ENCODE results near the gene DDT.
"Not testable (repeated sequence)": the region's sequence is repeated elsewhere in the genome, so short reads cannot be mapped to it uniquely, and the experiment has no call there.

DDT gene

DNA sequence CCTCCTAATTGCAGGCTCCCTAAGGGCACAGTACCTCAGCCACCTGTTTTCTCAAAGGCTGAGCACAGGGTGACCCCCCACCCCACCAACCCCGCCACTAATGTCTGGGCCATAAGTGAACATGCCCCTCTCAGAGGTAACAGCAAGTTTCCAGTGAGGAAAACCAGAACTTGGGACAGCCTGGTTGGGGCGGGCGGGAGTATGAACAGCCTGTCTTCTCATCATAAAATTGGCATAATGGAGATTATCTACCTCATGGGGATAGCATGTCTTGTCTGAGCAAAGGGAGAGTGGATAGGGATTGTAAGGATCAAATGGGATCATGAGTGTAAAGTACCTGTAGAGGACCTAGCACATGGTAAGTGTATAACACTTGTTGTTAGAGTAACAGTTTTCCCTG, 2.3 kb downstream of the DDT start:
- DNase-seq (ENCODE audit: low read depth in 1 of 2, low spot score in 1 of 2); in situ Hi-C loops (cut with HindIII; ENCODE audit: low pct_unique_long_range_greater_than_20kb, low sequenced_read_pairs): not testable (repeated sequence)

DNA sequence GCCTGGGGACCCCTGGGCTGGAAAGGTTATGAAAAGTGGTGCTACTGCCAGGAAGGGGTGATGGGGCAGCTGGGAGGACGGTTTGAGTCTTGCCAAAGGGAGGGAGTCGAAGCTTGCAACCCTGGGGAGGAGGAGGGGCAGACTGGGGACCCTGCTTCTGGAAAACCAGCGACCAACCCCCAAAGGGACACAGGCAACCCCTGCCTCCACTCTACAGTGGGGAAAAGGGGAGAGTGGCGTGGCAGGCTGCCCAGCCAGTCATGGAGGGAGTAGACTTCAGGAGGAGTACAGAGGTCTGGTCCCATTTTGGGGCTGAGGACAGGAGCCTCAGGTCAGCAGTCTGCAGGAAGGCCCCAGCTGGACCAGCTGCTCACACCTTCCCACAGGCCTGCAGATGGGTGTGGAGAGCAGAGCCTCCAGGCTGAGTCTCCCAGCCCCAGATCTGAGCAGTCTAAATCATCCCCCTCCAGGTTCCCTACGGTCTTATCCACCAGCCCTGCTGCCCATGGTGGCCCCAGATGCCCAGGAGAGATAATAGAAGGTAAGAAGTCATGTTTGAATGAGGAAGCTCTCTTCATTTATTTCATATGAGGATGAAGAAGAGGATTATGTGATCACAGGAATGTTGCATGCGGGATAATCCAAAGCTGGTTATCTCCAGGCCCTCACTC, 3.3 kb downstream of the DDT start:
- DNase-seq (ENCODE audit: low read depth in 1 of 2, low spot score in 1 of 2): no peak
- in situ Hi-C loops (cut with HindIII; ENCODE audit: low pct_unique_long_range_greater_than_20kb, low sequenced_read_pairs): no loop called here
- TF ChIP-seq JUND (IDR thresholded peaks at IDR 0.05; ENCODE audit: low read depth): no peak

DNA sequence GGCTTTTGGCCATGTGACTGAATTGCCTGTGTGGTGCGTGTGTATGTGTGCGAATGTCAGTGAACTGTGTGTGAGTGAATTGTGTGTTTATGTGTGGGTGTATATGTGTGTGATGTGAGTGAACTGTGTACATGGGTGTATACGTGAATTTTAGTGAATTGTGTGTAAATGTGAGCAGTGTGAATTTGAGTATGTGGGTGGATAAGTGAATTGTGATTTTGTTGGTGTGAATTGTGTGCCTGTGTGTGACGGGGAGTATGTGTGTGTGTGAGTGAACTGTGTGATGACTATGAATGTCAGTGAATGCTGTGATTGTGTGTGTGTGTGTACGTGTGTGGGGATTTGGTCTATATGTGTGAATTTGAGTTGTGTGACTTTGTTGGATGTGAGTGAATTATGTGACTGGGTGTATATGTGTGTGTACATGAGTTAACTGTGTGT, 4.0 kb downstream of the DDT start:
- in situ Hi-C loops (cut with HindIII; ENCODE audit: low pct_unique_long_range_greater_than_20kb, low sequenced_read_pairs): no loop called here

DNA sequence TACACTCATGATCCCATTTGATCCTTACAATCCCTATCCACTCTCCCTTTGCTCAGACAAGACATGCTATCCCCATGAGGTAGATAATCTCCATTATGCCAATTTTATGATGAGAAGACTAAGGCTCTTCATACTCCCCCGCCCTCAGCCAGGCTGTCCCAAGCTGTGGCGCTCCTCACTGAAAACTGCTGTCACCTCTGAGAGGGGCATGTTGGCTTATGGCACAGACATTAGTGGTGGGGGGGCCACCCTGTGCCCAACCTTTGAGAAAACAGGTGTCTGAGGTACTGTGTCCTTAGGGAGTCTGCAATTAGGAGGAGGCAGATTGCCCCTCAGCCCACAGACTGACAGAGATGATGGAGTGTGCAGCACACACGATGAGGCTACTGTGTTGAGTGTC, 5.2 kb downstream of the DDT start:
- in situ Hi-C loops (cut with HindIII; ENCODE audit: low pct_unique_long_range_greater_than_20kb, low sequenced_read_pairs): no loop called here
- DNase-seq (ENCODE audit: low read depth in 1 of 2, low spot score in 1 of 2): no peak
- TF ChIP-seq JUND (IDR thresholded peaks at IDR 0.05; ENCODE audit: low read depth): no peak

More for the DNA sequence above, 4.0 kb downstream of the DDT start:
- no peak for TF ChIP-seq JUND (IDR thresholded peaks at IDR 0.05; ENCODE audit: low read depth)
- no peak for DNase-seq (ENCODE audit: low read depth in 1 of 2, low spot score in 1 of 2)

DNA sequence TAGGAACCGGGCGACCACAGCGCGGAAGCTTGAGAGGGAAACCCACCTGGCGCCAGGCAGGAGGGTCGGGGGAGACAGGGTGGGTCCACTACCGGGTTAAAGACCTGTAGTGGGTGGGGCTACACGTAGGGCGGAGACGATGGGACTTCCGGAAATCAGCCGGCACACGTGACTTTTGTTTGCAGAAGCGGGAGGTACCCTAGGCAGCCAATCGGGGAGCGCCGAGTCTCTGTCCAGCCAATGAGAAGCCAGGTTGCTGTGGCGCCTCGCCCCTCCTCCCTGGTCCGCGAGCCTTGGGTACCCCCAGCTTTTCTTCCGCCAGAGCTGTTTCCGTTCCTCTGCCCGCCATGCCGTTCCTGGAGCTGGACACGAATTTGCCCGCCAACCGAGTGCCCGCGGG, 7.7 kb downstream of the DDT start, which contains the start of gene DDTL:
Gene DDTL, plus strand, starts transcription at position 321 of the 400 bp plus-strand sequence. Its CDS starts 27 bp downstream, at position 348.
- in situ Hi-C loops (cut with HindIII; ENCODE audit: low pct_unique_long_range_greater_than_20kb, low sequenced_read_pairs); DNase-seq (ENCODE audit: low read depth in 1 of 2, low spot score in 1 of 2): not testable (repeated sequence)

DNA sequence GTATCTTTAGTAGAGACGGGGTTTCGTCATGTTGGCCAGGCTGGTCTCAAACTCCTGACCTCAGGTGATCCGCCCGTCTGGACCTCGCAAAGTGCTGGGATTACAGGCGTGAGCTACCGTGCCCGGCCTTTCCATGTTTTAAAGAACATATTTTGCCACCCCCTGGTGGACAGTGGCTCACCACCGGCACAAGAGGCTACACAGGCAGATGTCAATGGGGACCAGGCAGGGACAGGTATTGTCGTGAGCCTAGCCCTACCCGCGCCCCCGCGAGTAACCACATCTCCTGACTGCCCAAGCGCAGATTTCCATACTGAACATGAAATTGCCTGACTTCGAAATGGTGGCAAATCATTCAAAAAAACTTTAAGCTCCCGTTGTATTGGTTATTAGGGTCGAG, 8.1 kb downstream of the DDT start:
- DNase-seq (ENCODE audit: low read depth in 1 of 2, low spot score in 1 of 2); in situ Hi-C loops (cut with HindIII; ENCODE audit: low pct_unique_long_range_greater_than_20kb, low sequenced_read_pairs): not testable (repeated sequence)

DNA sequence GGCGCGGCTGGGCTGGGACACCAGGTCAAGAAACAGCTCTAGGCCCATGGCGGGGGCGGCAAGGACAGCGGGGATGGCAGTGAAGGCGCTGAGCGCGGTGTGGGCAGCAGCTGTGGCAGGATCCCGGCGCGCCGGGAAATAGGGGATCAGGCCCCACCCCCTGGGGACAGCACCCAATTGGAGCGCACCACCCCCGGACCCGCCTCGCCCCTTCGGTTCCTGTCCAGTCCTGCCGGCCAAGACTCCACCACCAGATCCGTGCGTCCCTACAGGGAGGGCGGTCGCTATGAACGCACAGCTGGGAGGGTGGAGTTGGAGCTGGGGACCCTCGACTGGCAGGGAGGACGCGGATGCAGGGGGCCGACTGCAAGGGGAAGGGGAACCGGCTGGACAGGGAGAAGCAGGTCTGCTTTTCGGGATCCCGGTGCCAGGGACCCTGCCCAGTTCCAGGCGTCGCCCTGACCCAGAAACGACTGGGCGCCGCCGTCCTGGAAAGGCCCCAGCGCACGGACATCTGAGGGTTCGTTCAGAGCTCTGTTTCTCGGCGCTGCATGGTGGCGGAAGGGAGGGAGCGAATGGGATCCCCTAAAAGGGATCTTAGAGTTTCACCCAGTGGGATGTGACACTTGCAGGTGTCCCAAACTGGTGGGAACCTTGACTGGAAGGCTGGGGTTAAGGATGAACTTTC, 13.0 kb downstream of the DDT start, which contains the start of gene GSTT2B:
Gene GSTT2B, minus strand, starts transcription at position 112 of the 688 bp plus-strand sequence. Its CDS starts 64 bp downstream, at position 48.
- in situ Hi-C loops (cut with HindIII; ENCODE audit: low pct_unique_long_range_greater_than_20kb, low sequenced_read_pairs); DNase-seq (ENCODE audit: low read depth in 1 of 2, low spot score in 1 of 2): not testable (repeated sequence)

DNA sequence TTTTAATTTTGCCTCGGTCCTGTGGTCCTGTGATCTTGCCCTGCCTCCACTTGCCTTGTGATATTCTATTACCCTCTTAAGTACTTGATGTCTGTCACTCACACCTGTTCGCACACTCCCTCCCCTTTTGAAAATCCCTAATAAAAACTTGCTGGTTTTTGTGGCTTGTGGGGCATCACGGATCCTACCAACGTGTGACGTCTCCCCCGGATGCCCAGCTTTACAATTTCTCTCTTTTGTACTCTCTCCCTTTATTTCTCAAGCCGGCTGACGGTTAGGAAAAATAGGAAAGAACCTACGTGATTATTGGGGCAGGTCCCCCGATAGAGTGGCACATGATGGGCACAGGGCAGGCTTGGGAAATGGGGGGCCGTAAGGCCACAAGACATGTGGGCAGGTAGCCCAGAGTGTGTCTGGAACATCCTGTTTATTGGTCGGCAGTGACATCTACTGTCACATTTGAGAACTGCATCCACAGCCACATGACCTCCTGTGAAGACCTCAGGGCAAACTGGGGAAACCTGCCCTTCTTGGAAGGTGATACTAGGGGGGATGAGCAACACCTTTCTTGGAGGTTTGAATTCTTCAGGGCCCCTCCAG, 17.8 kb downstream of the DDT start:
- in situ Hi-C loops (cut with HindIII; ENCODE audit: low pct_unique_long_range_greater_than_20kb, low sequenced_read_pairs): not testable (repeated sequence)
- peak in 1 of 2 experiments; percentile 82 for DNase-seq (ENCODE audit: low read depth in 1 of 2, low spot score in 1 of 2)

DNA sequence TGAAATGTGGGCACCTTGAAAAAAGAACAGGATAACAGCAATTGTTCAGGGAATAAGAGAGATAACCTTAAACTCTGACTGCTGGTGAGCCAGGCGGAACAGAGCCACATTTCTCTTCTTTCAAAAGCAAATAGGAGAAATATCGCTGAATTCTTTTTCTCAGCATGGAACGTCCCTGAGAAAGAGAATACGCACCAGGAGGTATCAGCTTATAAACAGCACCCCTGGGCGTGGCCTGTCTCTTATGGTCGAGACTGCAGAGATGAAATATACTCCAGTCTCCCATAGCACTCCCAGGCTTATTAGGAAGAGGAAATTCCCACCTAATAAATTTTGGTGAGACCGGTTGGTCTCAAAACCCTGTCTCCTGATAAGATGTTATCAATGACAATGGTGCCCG, 18.4 kb downstream of the DDT start:
- in situ Hi-C loops (cut with HindIII; ENCODE audit: low pct_unique_long_range_greater_than_20kb, low sequenced_read_pairs); DNase-seq (ENCODE audit: low read depth in 1 of 2, low spot score in 1 of 2): not testable (repeated sequence)

DNA sequence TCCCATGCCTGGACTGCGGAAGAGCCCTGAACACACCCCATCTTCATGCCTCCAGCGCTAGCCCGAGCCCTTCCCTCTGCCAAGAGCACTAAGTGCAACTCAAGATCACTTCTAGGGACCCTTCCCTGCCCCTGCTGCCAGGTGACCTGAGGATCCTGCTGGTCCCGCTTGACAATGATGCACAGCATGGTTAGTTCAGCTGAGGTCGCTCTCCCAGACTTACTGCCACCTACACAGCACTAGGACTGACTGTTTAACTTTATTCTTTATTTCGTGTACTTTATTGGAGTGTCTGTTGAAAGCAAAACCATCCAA, 19.3 kb downstream of the DDT start:
- in situ Hi-C loops (cut with HindIII; ENCODE audit: low pct_unique_long_range_greater_than_20kb, low sequenced_read_pairs): not testable (repeated sequence)

DNA sequence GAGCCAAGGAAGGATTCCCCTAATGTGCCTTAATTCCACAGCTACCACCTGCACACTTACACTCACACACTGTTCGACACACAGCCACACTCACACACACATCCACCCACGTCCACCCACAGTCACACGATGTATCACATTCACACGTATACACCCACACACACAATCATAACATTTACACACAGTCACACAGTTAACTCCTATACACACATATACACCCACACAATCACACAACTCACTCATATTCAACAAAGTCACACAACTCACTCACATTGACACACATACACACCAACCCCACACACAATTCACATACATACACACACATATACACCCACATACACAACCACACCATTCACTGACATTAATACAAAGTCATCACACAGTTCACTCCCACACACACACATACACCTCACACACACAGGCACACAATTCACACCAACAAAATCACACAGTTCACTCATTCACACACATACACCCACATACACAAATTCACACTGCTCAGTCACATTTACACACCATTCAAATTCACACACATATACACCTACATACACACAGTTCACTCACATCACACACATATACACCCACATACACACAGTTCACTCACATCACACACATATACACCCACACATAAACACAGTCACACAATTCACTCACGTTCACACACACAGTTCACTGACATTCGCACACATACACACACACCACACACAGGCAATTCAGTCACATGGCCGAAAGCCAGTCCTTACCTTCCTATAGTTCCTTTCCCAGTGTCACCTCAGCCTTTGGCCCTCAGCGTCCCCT, 19.8 kb downstream of the DDT start:
- DNase-seq (ENCODE audit: low read depth in 1 of 2, low spot score in 1 of 2); in situ Hi-C loops (cut with HindIII; ENCODE audit: low pct_unique_long_range_greater_than_20kb, low sequenced_read_pairs): not testable (repeated sequence)

More for the DNA sequence above, 19.3 kb downstream of the DDT start:
- DNase-seq (ENCODE audit: low read depth in 1 of 2, low spot score in 1 of 2): not testable (repeated sequence)

DNA sequence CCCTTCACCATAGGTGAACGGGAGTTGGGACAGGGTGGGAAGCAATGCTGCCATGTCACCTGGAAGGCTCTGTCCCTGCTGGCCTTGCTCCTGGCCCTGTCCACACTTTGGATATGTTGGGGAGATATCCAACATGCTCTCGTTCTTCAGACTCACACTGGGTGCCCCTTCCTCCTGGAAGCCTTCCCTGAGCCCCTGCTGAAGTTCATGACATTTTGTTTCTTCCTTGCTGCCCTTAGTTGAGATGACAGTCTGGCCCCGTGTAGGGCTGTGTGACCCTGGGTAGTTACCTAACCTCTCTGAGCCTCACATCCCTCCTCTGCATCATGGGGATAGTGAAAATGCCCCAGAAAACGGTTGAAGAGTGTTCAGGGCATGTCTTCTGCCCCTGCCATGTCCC, 20.8 kb downstream of the DDT start:
- DNase-seq (ENCODE audit: low read depth in 1 of 2, low spot score in 1 of 2); in situ Hi-C loops (cut with HindIII; ENCODE audit: low pct_unique_long_range_greater_than_20kb, low sequenced_read_pairs): not testable (repeated sequence)

DNA sequence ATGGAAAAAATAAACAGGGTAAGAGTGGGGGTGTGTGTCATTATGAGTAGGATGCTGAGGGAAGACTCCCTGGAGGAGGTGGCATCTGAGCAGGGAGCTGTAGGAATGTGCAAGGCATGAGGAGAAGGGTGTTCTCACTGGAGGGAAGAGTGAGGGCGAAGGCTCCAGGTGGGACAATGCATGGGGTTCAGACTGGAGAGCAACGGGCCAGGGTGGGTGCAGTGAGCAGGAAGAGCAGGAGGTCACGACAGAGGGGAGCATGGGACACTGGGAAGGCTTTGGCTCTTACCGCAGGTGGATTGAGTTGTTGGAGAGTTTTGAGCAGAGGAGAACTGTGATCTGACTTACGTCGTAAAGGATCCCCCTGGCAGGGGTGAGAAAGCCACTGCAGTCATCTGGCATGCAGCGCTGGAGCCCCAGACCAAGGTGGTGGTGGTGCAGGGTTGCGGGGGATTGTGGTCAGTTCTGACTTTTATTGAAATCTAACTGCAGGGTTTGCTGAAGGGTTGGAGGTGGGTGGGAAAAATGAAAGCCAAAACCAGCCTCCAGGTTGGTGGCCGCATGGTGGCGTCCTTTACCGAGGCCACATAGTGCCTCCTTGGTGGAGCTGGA, 21.3 kb downstream of the DDT start:
- in situ Hi-C loops (cut with HindIII; ENCODE audit: low pct_unique_long_range_greater_than_20kb, low sequenced_read_pairs); DNase-seq (ENCODE audit: low read depth in 1 of 2, low spot score in 1 of 2): not testable (repeated sequence)

DNA sequence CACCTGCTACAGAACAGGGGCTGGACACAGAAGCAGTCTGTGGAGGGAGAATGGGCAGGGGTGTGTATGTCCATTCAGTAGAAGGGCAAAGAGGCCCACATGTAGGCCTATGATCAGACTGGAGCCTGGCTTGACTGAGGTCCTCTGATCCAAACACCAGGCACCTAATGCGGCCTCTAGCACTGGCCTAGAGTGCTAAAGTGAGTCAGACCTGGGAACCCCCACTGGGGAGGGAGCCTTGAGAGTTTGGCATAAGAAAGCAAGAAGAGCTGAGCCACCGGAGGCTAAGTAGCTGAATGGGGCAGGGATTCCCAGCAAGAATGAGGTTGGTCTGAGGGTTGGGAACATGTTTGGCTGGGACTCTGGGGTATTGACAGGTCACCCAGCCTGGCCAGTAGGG, 22.9 kb downstream of the DDT start:
- DNase-seq (ENCODE audit: low read depth in 1 of 2, low spot score in 1 of 2); in situ Hi-C loops (cut with HindIII; ENCODE audit: low pct_unique_long_range_greater_than_20kb, low sequenced_read_pairs): not testable (repeated sequence)

DNA sequence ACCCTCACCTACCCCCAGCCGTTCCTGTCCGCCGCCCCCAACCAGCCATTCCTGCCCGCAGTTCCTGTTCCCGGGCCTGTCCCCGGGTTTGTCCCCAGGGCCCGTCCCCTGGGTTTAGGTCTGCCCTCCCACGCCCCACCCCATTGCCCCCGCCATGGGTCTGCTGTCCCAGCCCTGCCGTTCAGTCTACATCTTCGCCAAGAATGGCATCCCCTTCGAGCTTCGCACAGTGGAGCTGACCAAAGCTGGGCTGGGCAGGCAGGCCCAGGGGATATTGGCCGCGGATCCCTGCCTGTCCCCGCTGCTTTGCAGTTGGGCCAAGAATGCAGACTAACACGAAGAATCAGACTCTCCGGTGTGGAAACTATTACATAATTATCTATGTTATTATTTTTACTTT, 24.5 kb downstream of the DDT start:
- in situ Hi-C loops (cut with HindIII; ENCODE audit: low pct_unique_long_range_greater_than_20kb, low sequenced_read_pairs); DNase-seq (ENCODE audit: low read depth in 1 of 2, low spot score in 1 of 2): not testable (repeated sequence)

DNA sequence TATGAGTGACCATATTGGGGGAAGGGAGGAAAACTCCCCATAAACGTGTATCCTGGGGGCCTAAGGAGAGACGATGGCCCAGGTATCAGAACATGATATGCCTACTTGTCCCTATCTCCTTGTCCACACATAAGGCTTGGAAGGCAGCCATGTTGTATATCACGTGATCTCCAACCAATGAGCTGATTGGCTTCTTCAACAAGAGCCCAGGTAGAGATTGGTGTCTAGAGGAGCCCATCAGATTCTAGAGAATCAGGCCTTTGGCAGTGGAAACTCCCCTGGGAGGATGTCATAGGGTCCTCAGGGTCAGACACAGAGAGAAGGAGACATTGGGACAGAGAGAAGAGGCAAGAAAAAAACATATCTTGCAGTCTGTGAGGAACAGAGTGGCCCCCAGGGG, 26.9 kb downstream of the DDT start:
- in situ Hi-C loops (cut with HindIII; ENCODE audit: low pct_unique_long_range_greater_than_20kb, low sequenced_read_pairs): not testable (repeated sequence)

DNA sequence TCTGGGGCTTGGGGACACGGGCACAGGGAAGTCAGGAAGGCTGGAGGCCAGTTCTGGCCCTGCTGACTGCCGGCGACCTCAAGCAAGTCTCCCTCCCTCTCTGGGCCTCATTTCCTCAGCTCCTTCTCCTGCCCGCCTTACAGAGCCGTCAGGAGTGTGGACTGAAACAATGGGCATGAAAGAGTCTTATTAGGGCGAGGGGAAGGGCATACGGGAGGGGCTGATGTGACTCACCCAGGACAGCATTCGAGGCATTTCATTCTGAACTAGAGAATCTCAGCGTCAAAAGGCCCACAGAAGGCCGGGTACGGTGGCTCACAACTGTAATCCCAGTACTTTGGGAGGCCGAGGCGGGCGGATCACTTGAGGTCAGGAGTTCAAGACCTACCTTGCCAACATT, 34.1 kb downstream of the DDT start:
- DNase-seq (ENCODE audit: low read depth in 1 of 2, low spot score in 1 of 2); in situ Hi-C loops (cut with HindIII; ENCODE audit: low pct_unique_long_range_greater_than_20kb, low sequenced_read_pairs): not testable (repeated sequence)

More for the DNA sequence above, 26.9 kb downstream of the DDT start:
- DNase-seq (ENCODE audit: low read depth in 1 of 2, low spot score in 1 of 2): not testable (repeated sequence)

Measured in T47D (cell line).